Kidney epithelial cell (primary cell): ENCODE results near the gene MYO1D. TPM values are rescaled to one million over a fixed set of nuclear protein-coding genes. Genes with fewer than 3 reads are reported as not detected.
"Not testable (repeated sequence)": the region's sequence is repeated elsewhere in the genome, so short reads cannot be mapped to it uniquely, and the experiment has no call there.

Source experiments
- DNase-seq: peaks from one replicate; pipeline ENCODE4 v3.0.0-alpha.2; 2010; ENCODE audit warnings: low read depth
- H3K27me3 ChIP-seq: 2 replicates; pipeline ENCODE4 v1.6.0; 2011; ENCODE audit warnings: low read length; ENCODE audit not compliant: control insufficient read depth, insufficient read depth
- H3K36me3 ChIP-seq: 2 replicates; pipeline ENCODE4 v1.5.1; 2011; ENCODE audit warnings: low read length; ENCODE audit not compliant: control insufficient read depth, insufficient read depth
- H3K4me3 ChIP-seq: 2 replicates; pipeline ENCODE4 v1.5.1; 2011; ENCODE audit warnings: low read depth, mild to moderate bottlenecking, control low read depth, low read length
- CTCF ChIP-seq: IDR thresholded peaks from 2 replicates; pipeline ENCODE4 v1.5.1; 2011; ENCODE audit warnings: mild to moderate bottlenecking, moderate library complexity, low read length, control low read depth, inconsistent platforms; ENCODE audit not compliant: insufficient read depth, poor library complexity, severe bottlenecking
- total RNA-seq: library from RNA; depleted of rRNA; stranded (reverse); fragments of >200 nt; gene quantifications from 2 replicates; pipeline ENCODE4 v1.2.3, GENCODE V29; 2015

The MYO1D gene
- total RNA-seq, 1 donor from 2014 or later = 95.5 TPM

GRCh38 chr17:32723310-32723955 is 153.5 kb downstream of the MYO1D start:
- no peaks in the 10 kb centered on the region for H3K27me3 ChIP-seq
- DNase-seq = no peak
- H3K36me3 ChIP-seq = no peaks in the 10 kb centered on the region
- H3K4me3 ChIP-seq = no peak overlapping the region
- no peak for TF ChIP-seq CTCF

- H3K27me3 ChIP-seq = no peaks in the 10 kb centered on the region
- H3K36me3 ChIP-seq = no peaks in the 10 kb centered on the region
- no peak overlapping the region for H3K4me3 ChIP-seq
- TF ChIP-seq CTCF = no peak
- DNase-seq = no peak
These were observed 154.2 kb downstream of the MYO1D start for GRCh38 chr17:32722733-32723132.

- Histone ChIP-seq H3K36me3 (no peaks in the 10 kb centered on the region), H3K27me3 (no peaks in the 10 kb centered on the region), H3K4me3 (no peak overlapping the region)
- DNase-seq = peak; percentile 29
- no peak for TF ChIP-seq CTCF
These were observed 156.3 kb downstream of the MYO1D start for GRCh38 chr17:32720671-32721070.

GRCh38 chr17:32719689-32720088 is 157.2 kb downstream of the MYO1D start:
- no peaks in the 10 kb centered on the region for H3K36me3 ChIP-seq
- no peak overlapping the region for H3K4me3 ChIP-seq
- H3K27me3 ChIP-seq = no peaks in the 10 kb centered on the region
- TF ChIP-seq CTCF = no peak
- DNase-seq = no peak

- H3K4me3 ChIP-seq = not testable (repeated sequence)
These were observed 162.0 kb downstream of the MYO1D start for GRCh38 chr17:32714922-32715321.

GRCh38 chr17:32714206-32714605 is 162.7 kb downstream of the MYO1D start:
- not testable (repeated sequence) for H3K4me3 ChIP-seq, H3K36me3 ChIP-seq, H3K27me3 ChIP-seq, DNase-seq

More at GRCh38 chr17:32714922-32715321, 162.0 kb downstream of the MYO1D start:
- not testable (repeated sequence) for H3K36me3 ChIP-seq, H3K27me3 ChIP-seq, DNase-seq

GRCh38 chr17:32713081-32713480 is 163.8 kb downstream of the MYO1D start:
- H3K27me3 ChIP-seq = no peaks in the 10 kb centered on the region
- no peaks in the 10 kb centered on the region for H3K36me3 ChIP-seq
- TF ChIP-seq CTCF = no peak
- DNase-seq = no peak
- H3K4me3 ChIP-seq = no peak overlapping the region
